CD4-positive, alpha-beta T cell treated with Interleukin-17A for 1 hour (primary cell): ENCODE measurements around the gene PIAS1.
"Not testable (repeated sequence)": the region's sequence is repeated elsewhere in the genome, so short reads cannot be mapped to it uniquely, and the experiment has no call there.

Source experiments
- DNase-seq: peaks from one replicate; pipeline ENCODE4 v3.0.0-alpha.2; 2020

The PIAS1 gene

DNA sequence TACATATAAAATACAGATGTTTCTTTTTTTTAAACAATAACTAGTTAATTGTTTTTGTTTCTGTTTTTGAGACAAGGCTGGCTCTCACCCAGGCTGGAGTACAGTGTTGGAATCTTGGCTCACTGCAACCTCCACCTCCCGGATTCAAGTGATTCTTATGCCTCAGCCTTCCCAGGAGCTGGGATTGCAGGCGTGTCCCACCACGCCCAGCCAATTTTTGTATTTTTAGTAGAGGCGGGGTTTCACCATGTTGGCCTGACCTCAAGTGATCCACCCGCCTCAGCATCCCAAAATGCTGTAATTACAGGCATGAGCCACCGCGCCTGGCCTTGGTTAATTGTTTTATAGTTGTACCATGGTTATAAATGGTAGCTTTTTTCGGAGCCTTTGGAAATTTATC, 72.3 kb downstream of the PIAS1 start:
- no peak for DNase-seq

GRCh38 chr15:68129072-68129471, 75.0 kb downstream of the PIAS1 start:
- DNase-seq: no peak

- DNase-seq: no peak
These were observed 76.7 kb downstream of the PIAS1 start for GRCh38 chr15:68130851-68131250.

- DNase-seq: no peak
These were observed 83.0 kb downstream of the PIAS1 start for GRCh38 chr15:68137096-68137495.

DNA sequence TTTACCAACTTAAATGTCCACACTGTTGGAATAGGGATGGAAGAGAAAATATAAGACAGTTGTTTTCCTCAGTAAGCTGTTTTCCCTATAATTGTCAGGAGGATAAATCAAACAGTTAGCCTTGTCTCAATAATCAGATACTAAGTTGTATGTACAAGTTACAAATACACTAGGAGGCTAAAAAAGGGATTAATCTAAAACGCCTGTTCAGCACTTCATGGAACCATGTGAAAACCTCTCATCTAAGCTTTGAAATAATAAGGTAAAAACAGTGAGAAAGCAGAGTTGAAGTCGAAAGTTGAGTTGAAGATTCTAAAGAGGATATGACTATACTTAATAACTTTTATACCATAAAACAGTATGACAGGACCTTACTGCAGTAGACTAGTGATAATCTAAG, 89.0 kb downstream of the PIAS1 start:
- no peak for DNase-seq

DNA sequence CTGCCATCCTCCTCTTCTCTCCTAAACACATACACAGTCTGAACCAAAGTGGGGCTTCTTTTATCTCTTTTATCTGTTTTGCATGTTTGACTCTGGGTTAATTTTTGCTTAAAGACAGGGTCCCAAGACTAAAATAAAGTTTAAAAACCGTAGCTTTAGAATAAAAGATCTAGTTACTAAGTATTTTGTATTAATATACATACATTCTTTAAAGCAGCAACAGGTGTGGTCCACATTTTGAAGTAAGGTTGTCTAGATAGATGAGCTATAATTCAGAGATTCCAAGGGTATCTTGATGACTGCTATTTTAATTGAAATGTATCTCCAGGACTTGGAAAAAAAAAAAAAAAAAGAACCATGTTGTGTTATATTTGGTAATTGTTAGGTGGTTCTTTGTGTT, 89.7 kb downstream of the PIAS1 start:
- DNase-seq: no peak

DNA sequence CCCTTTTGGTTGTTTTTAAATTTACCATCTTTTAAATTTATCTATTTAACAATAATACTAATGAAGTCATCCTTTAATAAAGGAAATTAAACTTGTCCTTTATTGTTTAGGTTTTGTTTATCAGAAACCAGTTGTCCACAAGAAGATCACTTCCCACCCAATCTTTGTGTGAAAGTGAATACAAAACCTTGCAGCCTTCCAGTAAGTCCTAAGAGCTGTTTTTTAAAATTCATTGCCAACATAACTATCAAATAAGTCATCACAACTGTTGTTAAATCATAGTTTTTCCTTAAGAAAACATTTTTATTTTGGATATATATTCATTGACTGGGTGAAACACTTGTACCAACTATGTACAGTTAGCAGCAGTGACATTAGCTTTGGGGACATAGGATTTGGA, 91.6 kb downstream of the PIAS1 start:
- no peak for DNase-seq

- no peak for DNase-seq
These were observed 93.9 kb downstream of the PIAS1 start for GRCh38 chr15:68148039-68148438.

GRCh38 chr15:68149059-68149458, 94.9 kb downstream of the PIAS1 start:
- no peak for DNase-seq

DNA sequence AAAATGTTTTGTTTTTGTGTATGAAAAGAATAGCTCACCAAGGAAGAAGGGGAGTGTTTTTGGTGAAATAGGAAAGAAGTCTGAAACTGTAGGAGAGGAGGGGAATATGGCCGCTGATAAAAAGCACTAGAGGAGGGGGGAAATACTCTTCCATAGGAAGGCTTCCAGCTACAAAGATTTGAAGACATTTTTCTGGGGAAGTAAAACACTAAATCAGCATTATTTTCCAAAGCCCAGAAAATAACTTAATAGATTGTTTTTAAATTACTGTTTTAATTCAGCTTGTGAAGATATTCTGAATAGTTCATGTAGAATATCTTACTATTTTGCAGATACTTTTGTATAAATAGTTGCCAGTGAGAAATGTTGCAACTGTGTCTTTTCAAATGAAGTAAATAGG, 96.1 kb downstream of the PIAS1 start:
- DNase-seq: no peak

DNA sequence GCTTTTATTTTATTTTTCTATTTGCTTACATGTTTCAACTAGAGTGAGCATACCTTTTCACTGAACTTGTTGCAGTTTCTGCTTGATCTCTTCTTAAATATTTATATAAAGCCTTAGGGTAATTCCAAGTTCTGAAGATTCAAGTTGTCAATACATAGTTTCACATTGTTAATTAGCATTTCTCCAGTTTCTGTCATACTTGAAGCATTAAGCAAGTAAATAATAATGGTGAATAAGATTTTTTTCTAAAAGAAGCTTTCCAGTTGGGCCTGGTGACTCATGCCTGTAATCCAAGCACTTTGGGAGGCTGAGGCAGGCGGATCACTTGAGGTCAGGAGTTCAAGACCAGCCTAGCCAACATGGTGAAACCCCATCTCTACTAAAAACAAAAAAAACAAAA, 97.2 kb downstream of the PIAS1 start:
- DNase-seq: no peak

GRCh38 chr15:68152342-68152741, 98.2 kb downstream of the PIAS1 start:
- no peak for DNase-seq

- peak; percentile 47 for DNase-seq
These were observed 100.9 kb downstream of the PIAS1 start for GRCh38 chr15:68154923-68155559.

DNA sequence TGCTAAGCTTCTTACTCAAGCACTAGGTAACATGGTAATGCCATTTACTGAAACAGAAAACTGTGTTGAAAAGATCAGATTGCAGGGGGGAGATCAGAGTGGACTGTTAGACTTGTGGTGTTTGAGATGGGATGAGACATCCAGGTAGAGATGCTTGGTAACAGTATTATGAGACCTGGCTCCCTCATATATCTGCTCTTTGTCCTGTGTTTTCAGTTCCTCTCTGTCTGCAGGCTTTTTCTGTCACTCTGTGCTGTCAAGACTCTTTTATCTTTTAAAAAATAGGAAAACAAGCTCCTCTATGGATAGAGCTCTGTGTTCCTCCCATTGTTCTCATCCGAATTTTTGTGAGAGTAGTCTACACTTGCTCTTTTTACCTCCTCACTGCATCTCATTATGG, 103.0 kb downstream of the PIAS1 start:
- DNase-seq: no peak

DNA sequence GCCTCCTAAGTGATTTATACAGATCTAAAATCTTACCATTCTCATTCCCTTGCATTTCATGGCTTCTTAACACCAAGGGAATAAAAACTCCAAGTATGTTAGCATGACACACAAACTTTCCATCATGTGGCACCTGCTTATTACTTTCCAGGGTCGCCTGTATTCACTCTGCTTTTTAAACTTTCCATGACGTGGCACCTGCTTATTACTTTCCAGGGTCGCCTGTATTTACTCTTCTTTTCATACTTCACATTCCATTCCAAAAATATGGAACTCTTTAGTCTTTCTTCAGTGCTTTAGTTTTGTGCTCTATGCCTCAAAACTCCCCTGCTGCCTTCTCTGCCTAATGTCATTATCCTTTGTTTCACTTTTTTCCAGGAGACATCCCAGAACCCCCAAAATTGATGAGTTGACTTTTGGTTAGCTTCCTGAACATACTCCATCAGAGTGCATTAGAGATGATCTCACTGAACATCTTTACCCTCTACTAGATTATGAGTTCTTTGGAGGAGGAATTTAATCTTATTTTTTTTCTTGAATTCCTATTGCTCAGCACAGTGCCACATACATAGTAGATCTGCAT, 104.0 kb downstream of the PIAS1 start:
- no peak for DNase-seq

DNA sequence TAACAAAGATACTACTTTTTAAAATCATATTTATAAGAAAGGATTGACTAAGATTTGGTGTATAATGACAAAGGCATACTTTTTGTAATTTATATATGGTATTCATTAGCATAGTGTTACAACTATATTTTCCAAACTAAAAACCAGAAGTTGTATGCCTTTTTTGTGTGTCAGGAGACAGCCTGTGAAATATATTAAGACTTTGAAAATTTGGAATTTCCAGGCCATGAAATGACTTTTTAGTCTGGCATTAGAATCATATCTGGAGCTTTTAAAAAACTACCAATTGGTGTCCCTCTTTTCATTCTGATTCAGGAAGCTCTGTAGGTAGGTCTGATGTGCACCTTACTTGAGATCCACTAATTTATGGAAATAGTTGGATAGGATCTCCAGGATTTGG, 109.1 kb downstream of the PIAS1 start:
- no peak for DNase-seq

- no peak for DNase-seq
These were observed 112.7 kb downstream of the PIAS1 start for GRCh38 chr15:68166847-68167246.

GRCh38 chr15:68172037-68172436, 117.9 kb downstream of the PIAS1 start:
- DNase-seq: not testable (repeated sequence)

GRCh38 chr15:68173119-68173518, 119.0 kb downstream of the PIAS1 start:
- DNase-seq: no peak

DNA sequence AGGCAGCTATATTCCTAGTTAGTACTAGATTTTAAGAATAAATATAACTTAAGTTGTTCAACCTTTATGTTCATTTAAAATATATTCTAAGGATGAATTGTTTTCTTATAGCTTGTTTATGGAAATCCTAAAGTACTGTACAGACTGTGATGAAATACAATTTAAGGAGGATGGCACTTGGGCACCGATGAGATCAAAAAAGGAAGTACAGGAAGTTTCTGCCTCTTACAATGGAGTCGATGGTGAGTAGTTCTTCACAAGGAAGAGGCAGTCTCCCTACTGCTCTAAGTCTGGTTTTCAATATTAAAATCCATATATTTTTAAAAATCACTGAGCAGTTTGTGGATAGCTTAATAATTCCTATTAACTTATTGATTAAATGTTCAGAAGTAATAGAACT, 121.4 kb downstream of the PIAS1 start:
- DNase-seq: no peak

DNA sequence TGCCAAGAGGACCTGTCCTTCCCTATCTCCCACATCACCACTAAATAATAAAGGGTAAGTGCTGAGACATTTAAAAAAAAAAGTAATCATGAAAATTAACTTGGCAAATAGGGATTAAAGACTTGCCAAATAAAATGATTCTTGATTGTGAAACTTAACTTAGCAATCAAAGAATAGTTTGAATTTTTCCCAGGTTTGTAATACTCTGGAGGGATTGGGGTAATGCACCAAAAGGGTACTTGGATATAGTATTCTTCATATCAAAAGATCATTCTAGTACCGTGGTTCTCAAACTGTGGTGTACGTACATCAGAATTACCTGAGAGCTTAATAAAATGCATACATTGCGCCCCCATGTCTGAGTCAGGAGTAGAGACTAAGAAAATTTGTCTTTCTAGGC, 122.5 kb downstream of the PIAS1 start:
- no peak for DNase-seq

DNA sequence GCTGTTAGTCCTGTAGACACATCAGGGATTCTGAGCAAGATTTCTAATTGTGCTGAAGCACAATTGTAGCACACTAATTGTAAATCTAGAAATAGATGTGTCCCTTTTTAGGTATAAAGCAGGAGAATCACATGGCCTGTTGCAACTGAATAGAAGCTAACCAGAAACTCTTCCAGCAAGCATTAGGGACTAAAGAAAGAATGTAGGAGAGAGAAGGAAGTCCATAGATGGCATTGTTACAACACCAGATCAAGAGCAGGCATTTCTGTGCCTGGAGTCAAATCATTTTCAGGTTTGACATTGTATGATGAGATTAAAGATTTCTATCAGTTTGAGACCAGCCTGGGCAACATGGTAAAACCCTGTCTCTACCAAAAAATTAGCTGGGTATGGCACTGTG, 123.6 kb downstream of the PIAS1 start:
- DNase-seq: no peak

DNA sequence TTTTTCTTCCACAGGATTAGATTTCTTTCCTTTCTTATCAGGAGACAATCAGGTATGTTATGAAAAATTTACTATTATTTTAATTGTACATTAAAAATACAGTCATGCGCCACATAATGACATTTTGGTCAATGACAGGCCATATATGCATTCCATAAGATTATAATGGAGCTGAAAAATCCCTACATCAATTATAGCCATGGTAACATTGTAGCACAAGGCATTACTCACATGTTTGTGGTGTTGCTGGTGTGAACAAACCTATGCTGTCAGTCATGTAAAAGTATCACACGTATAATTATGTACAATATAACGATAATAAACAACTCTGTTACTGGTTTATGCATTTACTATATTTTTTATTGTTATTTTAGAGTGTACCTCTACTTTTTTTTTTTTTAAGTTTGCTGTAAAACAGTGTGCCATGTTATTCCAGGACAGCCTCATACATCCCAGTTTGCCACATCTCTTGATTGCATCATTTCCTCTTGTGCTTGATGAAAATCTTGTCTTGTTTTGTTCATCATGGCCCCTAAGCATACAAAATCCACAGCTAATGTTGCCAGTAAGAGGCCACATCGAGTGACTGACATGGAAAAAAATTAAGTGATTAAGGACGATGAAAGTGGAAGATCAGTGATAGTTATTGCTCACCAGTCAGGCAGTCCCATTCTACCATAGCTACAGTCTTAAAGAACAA, 129.7 kb downstream of the PIAS1 start:
- no peak for DNase-seq

DNA sequence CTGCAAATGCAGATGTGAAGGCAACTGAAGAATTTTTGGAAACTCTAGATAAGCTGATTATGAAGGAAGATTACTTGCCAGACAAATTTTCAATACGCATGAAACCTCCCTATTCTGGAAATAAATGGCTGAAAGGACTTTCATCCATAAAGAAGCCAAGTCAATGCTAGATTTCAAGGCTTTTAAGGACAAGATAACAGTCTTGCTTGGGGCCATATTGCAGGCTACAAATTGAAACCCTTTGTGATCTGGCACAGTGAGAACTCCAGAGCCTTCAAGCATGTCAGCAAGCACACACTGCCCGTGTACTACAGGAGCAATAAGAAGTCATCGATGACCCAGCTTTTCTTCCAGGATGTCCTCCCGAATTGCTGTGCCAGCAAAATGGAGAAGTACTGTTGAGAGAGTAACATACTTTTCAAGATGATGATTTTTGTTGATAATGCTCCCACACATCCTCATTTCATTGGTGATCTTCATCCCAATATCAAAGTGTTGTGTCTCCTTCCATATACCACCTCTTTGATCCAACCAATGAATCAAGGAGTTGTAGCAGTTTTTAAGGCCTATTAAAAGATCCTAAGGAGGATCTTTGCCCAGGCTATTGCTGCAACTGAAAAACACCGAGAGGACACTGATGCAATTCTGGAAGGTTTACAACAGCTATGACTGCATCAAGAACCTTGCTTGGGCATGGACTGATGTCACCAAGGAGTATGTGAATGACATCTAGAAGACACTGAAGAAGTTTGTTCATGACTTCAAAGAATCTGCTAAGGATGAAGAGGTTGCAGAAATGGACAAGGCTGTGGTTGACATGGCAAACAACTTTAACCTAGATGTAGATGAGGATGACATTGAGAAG, 130.7 kb downstream of the PIAS1 start:
- no peak for DNase-seq
